ENCODE results near the gene ELANE.

GRCh38 chr19:805600-806550, 46.2 kb upstream of the ELANE start:
- TF ChIP-seq CTCF (IDR thresholded peaks at IDR 0.05; ENCODE audit: low read depth, low read length, missing input control) (no peak), ATF3 (IDR thresholded peaks at IDR 0.05) (no peak), REST (IDR thresholded peaks at IDR 0.05) (no peak), YY1 (IDR thresholded peaks at IDR 0.05) (no peak), GABPA (IDR thresholded peaks at IDR 0.05 in 1 of 2, conservative IDR thresholded peaks at IDR 0.05 in 1 of 2) (no peak), EGR1 (IDR thresholded peaks at IDR 0.05; ENCODE audit: low read depth in 2 of 2) (no peak), RAD21 (IDR thresholded peaks at IDR 0.05) (no peak), RXRA (IDR thresholded peaks at IDR 0.05) (no peak), MAX (IDR thresholded peaks at IDR 0.05) (no peak), FOXA2 (IDR thresholded peaks at IDR 0.05) (no peak)
